Measurements from ENCODE around the gene PRDM8. TPM values are rescaled to one million over a fixed set of nuclear protein-coding genes. Genes with fewer than 3 reads are reported as not detected.

PRDM8 gene
- polyA plus RNA-seq, 4 donors, result 2.0 to 3.5 (median 2.1) TPM

Other genes starting within 250 kb of the PRDM8 start
- gene ANTXR2, start 124.3 kb upstream of the PRDM8 start, polyA plus RNA-seq (ENCODE audit: insufficient read length in 4 of 4), result 100 to 1,000 TPM in 1 of 4 donors, 10 to 100 TPM in 3; 61.9 to 106 (median 69.5) TPM
- gene FGF5, start 69.2 kb downstream of the PRDM8 start, polyA plus RNA-seq (ENCODE audit: insufficient read length in 4 of 4), result under 1 TPM; 0.07 to 0.16 (median 0.14) TPM
- gene CFAP299, start 138.2 kb downstream of the PRDM8 start, polyA plus RNA-seq (ENCODE audit: insufficient read length in 4 of 4), result under 1 TPM; 0.38 to 0.76 (median 0.55) TPM

Data from left renal cortex interstitium (tissue), 4 donors.